K562 (cell line): ENCODE results near the gene CENPX. TPM values are rescaled to one million over a fixed set of nuclear protein-coding genes. Genes with fewer than 3 reads are reported as not detected.

ENCODE experiments used
- ASH1L ChIP-seq: fragments of 450-650 bp; IDR thresholded peaks from 2 replicates; pipeline ENCODE4 v1.6.1; 2018; ENCODE audit warnings: borderline replicate concordance, mild to moderate bottlenecking, low read depth; ENCODE audit not compliant: partially characterized antibody
- CCNT2 ChIP-seq: IDR thresholded peaks from 2 replicates; pipeline ENCODE4 v1.6.1; 2011; ENCODE audit warnings: borderline replicate concordance, low read depth, mild to moderate bottlenecking, moderate library complexity, mixed read lengths, low read length; ENCODE audit not compliant: insufficient read length; ENCODE audit errors: extremely low read depth
- E2F3 ChIP-seq: fragments of 250-450 bp; sonication (Bioruptor Pico); IDR thresholded peaks from 2 replicates; pipeline ENCODE4 v1.4.0; 2020; ENCODE audit warnings: mild to moderate bottlenecking
- FOXK2 ChIP-seq, 2 experiments: fragments of 450-650 bp; IDR thresholded peaks in 1 of 2; conservative IDR thresholded peaks in 1 of 2; 2 replicates each; pipeline ENCODE4 v1.6.1; 2016; ENCODE audit warnings: low read depth in 2 of 2, mild to moderate bottlenecking in 1 of 2
- FOXP1 ChIP-seq: sonication (generic); formaldehyde crosslinking; IDR thresholded peaks from 2 replicates; pipeline ENCODE4 v1.8.0; 2022; ENCODE audit warnings: mild to moderate bottlenecking, missing genetic modification reagents
- GABPA ChIP-seq: fragments of 200-800 bp; sonication (Bioruptor generic); conservative IDR thresholded peaks from 2 replicates; pipeline ENCODE4 v1.6.1; 2016; ENCODE audit warnings: low read depth, missing genetic modification characterization, missing compliant biosample characterization
- GMEB1 ChIP-seq: fragments of 250-450 bp; sonication (Bioruptor Pico); IDR thresholded peaks from 2 replicates; pipeline ENCODE4 v1.4.0; 2020; ENCODE audit warnings: mild to moderate bottlenecking
- HCFC1 ChIP-seq: IDR thresholded peaks from 2 replicates; pipeline ENCODE4 v1.6.1; 2012; ENCODE audit warnings: low read depth, low read length, improper control_type of control experiment
- MAZ ChIP-seq, 2 experiments: fragments of 450-650 bp in 1 of 2; sonication (generic) in 1 of 2; formaldehyde crosslinking; IDR thresholded peaks in 1 of 2; conservative IDR thresholded peaks in 1 of 2; 2 replicates each; pipeline versions ENCODE4 v1.4.0 to v1.5.0; 2020; ENCODE audit warnings: mild to moderate bottlenecking in 1 of 2, missing genetic modification reagents in 1 of 2
- MED1 ChIP-seq: sonication (generic); formaldehyde crosslinking; IDR thresholded peaks from 2 replicates; pipeline ENCODE4 v1.8.1; 2023; ENCODE audit warnings: missing genetic modification reagents, borderline replicate concordance
- NFYB ChIP-seq: IDR thresholded peaks from 2 replicates; pipeline ENCODE4 v1.6.1; 2011; ENCODE audit warnings: mild to moderate bottlenecking, moderate library complexity; ENCODE audit not compliant: insufficient read length; ENCODE audit errors: extremely low read depth
- NRF1 ChIP-seq, 2 experiments: fragments of 450-650 bp; IDR thresholded peaks in 1 of 2; conservative IDR thresholded peaks in 1 of 2; 2 replicates each; pipeline ENCODE4 v1.6.1; 2014; ENCODE audit warnings: mild to moderate bottlenecking in 2 of 2
- PCBP1 ChIP-seq: fragments of 200-400 bp; formaldehyde crosslinking; IDR thresholded peaks from 2 replicates; pipeline ENCODE4 v1.6.1; 2018; ENCODE audit warnings: mild to moderate bottlenecking, low read depth, low read length; ENCODE audit not compliant: poor library complexity, severe bottlenecking
- PHB2 ChIP-seq: fragments of 450-650 bp; IDR thresholded peaks from 2 replicates; pipeline ENCODE4 v1.6.1; 2017; ENCODE audit warnings: low read depth
- PURB ChIP-seq: sonication (generic); formaldehyde crosslinking; IDR thresholded peaks from 2 replicates; pipeline ENCODE4 v1.9.0; 2021; ENCODE audit warnings: low read depth, mild to moderate bottlenecking, missing genetic modification reagents
- RFX1 ChIP-seq: fragments of 450-650 bp; IDR thresholded peaks from 2 replicates; pipeline ENCODE4 v1.6.1; 2016; ENCODE audit warnings: mild to moderate bottlenecking, moderate library complexity
- SIX5 ChIP-seq, 2 experiments: IDR thresholded peaks; 2 replicates each; pipeline ENCODE4 v1.6.1; 2011; ENCODE audit warnings: low read length in 2 of 2, borderline replicate concordance in 1 of 2, low read depth in 1 of 2, mild to moderate bottlenecking in 1 of 2, moderate library complexity in 1 of 2; ENCODE audit not compliant: insufficient read depth in 1 of 2
- TBP ChIP-seq: optimal IDR thresholded peaks from 2 replicates; pipeline ENCODE3; 2011; ENCODE audit warnings: low read depth, low read length, improper control_type of control experiment
- ZNF274 ChIP-seq: IDR thresholded peaks from 2 replicates; pipeline ENCODE4 v1.6.1; 2011; ENCODE audit warnings: low read depth, mild to moderate bottlenecking, low read length, moderate library complexity, borderline replicate concordance
- ZNF780A ChIP-seq: fragments of 250-450 bp; sonication (Bioruptor Pico); IDR thresholded peaks from 2 replicates; pipeline ENCODE4 v1.5.0; 2021; ENCODE audit warnings: mild to moderate bottlenecking
- polyA plus RNA-seq, 8 experiments: library from polyadenylated mRNA; depleted of rRNA in 4 of 8; stranded (reverse) in 5 of 8; unstranded in 3 of 8; fragments of >200 nt; fragmentation: Nextera tagmentation in 2 of 8; fragmentation: Illumina TruSeq in 1 of 8; extraction: Ambion mirVana in 2 of 8; extraction: Trizol in 1 of 8; gene quantifications; 2 replicates each; pipeline versions ENCODE4 v1.2.1 to v1.2.3, GENCODE V29; 2011 to 2014; ENCODE audit warnings: inconsistent platforms in 1 of 8, missing spikeins in 1 of 8
- total RNA-seq, 7 experiments: library from RNA; depleted of rRNA in 6 of 7; stranded (reverse); fragments of >200 nt in 6 of 7; fragmentation: Illumina TruSeq in 2 of 7; extraction: Trizol in 2 of 7; gene quantifications; 2 replicates each; pipeline versions ENCODE4 v1.2.1 to v1.2.3, GENCODE V29; 2011 to 2021; ENCODE audit warnings: low replicate concordance in 1 of 7
- TF ChIP-seq, protein P1 (sequence below): fragments of 200-800 bp; sonication (Bioruptor generic); IDR thresholded peaks from 2 replicates; pipeline ENCODE4 v1.6.1; 2017; ENCODE audit warnings: missing genetic modification characterization, missing compliant biosample characterization
- TF ChIP-seq, protein P2 (sequence below): fragments of 150-350 bp; IDR thresholded peaks from 2 replicates; pipeline ENCODE4 v1.6.1; 2014; ENCODE audit warnings: low read depth, mild to moderate bottlenecking, low read length, borderline replicate concordance

The CENPX gene
- total and polyA plus RNA-seq, 9 of the 15 experiments (the other 6 are each of a cell fraction or from before 2014, with no cell fraction given), result 32.7 to 352 (median 127) TPM

DNA sequence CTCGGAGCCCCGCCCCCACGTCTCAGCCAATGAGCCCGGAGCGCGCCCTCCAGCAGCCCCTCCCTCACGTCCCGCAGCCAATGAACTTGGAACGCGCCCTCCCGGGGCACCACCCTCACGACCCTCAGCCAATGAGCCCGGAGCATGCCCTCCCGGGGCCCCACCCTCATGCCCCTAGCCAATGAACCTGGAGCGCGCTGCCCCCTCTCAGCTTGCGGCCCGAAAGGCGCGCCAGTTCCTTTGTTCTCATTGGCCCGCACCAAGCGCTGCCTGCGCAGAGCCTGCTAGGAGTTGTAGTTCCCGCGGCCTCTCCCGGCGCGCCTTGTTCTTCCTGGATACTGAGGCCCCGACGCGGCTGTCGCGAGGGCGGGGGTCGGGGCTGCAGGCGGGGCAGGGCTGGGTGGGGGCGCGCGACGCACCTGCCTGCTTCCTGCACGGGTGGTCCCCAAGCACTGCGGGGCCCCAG is 336 bp upstream of the CENPX start, which contains the start of gene LRRC45 (continued):
- TF ChIP-seq, protein P1, sequence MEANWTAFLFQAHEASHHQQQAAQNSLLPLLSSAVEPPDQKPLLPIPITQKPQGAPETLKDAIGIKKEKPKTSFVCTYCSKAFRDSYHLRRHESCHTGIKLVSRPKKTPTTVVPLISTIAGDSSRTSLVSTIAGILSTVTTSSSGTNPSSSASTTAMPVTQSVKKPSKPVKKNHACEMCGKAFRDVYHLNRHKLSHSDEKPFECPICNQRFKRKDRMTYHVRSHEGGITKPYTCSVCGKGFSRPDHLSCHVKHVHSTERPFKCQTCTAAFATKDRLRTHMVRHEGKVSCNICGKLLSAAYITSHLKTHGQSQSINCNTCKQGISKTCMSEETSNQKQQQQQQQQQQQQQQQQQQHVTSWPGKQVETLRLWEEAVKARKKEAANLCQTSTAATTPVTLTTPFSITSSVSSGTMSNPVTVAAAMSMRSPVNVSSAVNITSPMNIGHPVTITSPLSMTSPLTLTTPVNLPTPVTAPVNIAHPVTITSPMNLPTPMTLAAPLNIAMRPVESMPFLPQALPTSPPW, result peak; percentile 87
- TF ChIP-seq FOXK2 (conservative IDR thresholded peaks at IDR 0.05 in 1 of 2, IDR thresholded peaks at IDR 0.05 in 1 of 2; ENCODE audit: low read depth in 2 of 2) (no peak), RFX1 (no peak), SIX5 (IDR thresholded peaks at IDR 0.05; ENCODE audit: borderline replicate concordance in 1 of 2, insufficient read depth in 1 of 2, low read depth in 1 of 2, low read length in 2 of 2) (peak; percentile 65 to 80), MAZ (CRISPR knock-in tag; conservative IDR thresholded peaks at IDR 0.05 in 1 of 2, IDR thresholded peaks at IDR 0.05 in 1 of 2) (peak in 1 of 2 experiments; percentile 4; a peak in 1 of 4 replicates), HCFC1 (peak; percentile 93), PURB (CRISPR knock-in tag) (no peak), GMEB1 (CRISPR knock-in tag) (peak; percentile 56), ZNF780A (CRISPR knock-in tag) (no peak), FOXP1 (CRISPR knock-in tag) (no peak), ZNF274 (no peak), CCNT2 (peak; percentile 32), PHB2 (no peak), PCBP1 (peak; percentile 20), TBP (no peak), NFYB (peak; percentile 87), E2F3 (0 out of 2 replicates have a peak, but pooled peaks have one; percentile 53), GABPA (peak; percentile 60), MED1 (CRISPR knock-in tag) (no peak), NRF1 (conservative IDR thresholded peaks at IDR 0.05 in 1 of 2, IDR thresholded peaks at IDR 0.05 in 1 of 2) (peak; percentile 91 to 92), ASH1L (peak; percentile 95)
- TF ChIP-seq, protein P2, sequence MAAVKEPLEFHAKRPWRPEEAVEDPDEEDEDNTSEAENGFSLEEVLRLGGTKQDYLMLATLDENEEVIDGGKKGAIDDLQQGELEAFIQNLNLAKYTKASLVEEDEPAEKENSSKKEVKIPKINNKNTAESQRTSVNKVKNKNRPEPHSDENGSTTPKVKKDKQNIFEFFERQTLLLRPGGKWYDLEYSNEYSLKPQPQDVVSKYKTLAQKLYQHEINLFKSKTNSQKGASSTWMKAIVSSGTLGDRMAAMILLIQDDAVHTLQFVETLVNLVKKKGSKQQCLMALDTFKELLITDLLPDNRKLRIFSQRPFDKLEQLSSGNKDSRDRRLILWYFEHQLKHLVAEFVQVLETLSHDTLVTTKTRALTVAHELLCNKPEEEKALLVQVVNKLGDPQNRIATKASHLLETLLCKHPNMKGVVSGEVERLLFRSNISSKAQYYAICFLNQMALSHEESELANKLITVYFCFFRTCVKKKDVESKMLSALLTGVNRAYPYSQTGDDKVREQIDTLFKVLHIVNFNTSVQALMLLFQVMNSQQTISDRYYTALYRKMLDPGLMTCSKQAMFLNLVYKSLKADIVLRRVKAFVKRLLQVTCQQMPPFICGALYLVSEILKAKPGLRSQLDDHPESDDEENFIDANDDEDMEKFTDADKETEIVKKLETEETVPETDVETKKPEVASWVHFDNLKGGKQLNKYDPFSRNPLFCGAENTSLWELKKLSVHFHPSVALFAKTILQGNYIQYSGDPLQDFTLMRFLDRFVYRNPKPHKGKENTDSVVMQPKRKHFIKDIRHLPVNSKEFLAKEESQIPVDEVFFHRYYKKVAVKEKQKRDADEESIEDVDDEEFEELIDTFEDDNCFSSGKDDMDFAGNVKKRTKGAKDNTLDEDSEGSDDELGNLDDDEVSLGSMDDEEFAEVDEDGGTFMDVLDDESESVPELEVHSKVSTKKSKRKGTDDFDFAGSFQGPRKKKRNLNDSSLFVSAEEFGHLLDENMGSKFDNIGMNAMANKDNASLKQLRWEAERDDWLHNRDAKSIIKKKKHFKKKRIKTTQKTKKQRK, result peak; percentile 68; the same call in 1 of the 2 replicates
